ENCODE data around the gene C9orf50.

- TF ChIP-seq CTCF (IDR thresholded peaks at IDR 0.05) = no peak
- TF ChIP-seq POLR2A (IDR thresholded peaks at IDR 0.05) = no peak
- TF ChIP-seq POLR2AphosphoS5 (IDR thresholded peaks at IDR 0.05) = no peak
Observed at GRCh38 chr9:129667378-129667777, 46.5 kb upstream of the C9orf50 start.

Data from sigmoid colon (tissue), 4 donors.